Measurements from ENCODE around the gene SUCLA2. TPM values are rescaled to one million over a fixed set of nuclear protein-coding genes. Genes with fewer than 3 reads are reported as not detected.

SUCLA2 gene
- polyA plus RNA-seq, 3 donors = 15.0 to 37.2 (median 34.3) TPM

- no peaks in the 10 kb centered on the region for H3K79me2 ChIP-seq (ENCODE audit: insufficient read depth, low read length)
- no CpG with 5 or more reads among the region's 1 CpG for WGBS (ENCODE audit: insufficient coverage)
- intact Hi-C loops (cut with micrococcal nuclease) = no loop called here
- no peaks in the 10 kb centered on the region for H3K4me1 ChIP-seq (ENCODE audit: control insufficient read depth in 1 of 2, insufficient read depth in 2 of 2, low read length in 2 of 2)
- H3K27ac ChIP-seq (ENCODE audit: low read depth in 1 of 2, low read length in 2 of 2) = no peak overlapping the region
- Mint-ChIP-seq H3K36me3 (peaks cover 4 to 13% of the 10 kb centered on the region in 2 donors), H3K27me3 (ENCODE audit: low read depth in 3 of 3) (no peaks in the 10 kb centered on the region), H3K27ac (no peak overlapping the region), H3K9me3 (peaks cover 0 to 23% (median 16%) of the 10 kb centered on the region in 7 donors), H3K4me3 (no peak overlapping the region), H3K4me1 (no peaks in the 10 kb centered on the region)
- no peak for TF ChIP-seq CTCF (IDR thresholded peaks at IDR 0.05)
- H3K9ac ChIP-seq (ENCODE audit: insufficient read depth, low read length, poor library complexity, severe bottlenecking) = no peak overlapping the region
- peaks cover 0 to under 1% of the 10 kb centered on the region in 2 donors for H3K36me3 ChIP-seq (replicated peaks in 1 of 2; ENCODE audit: control insufficient read depth in 1 of 2, insufficient read depth in 2 of 2, low read length in 2 of 2)
- H3K9me3 ChIP-seq (replicated peaks in 1 of 2; ENCODE audit: control insufficient read depth in 1 of 2, insufficient read depth in 1 of 2, low read length in 2 of 2) = no peaks in the 10 kb centered on the region
- no peak overlapping the region for H3K4me3 ChIP-seq (replicated peaks in 1 of 3; ENCODE audit: low read depth in 2 of 3, low read length in 3 of 3)
- H3K27me3 ChIP-seq (ENCODE audit: control insufficient read depth in 2 of 2, insufficient read depth in 2 of 2, low read length in 2 of 2) = no peaks in the 10 kb centered on the region
- no peaks in the 10 kb centered on the region for H4K20me1 ChIP-seq (ENCODE audit: insufficient read depth, low read length)
- no peak for DNase-seq
- H2AFZ ChIP-seq (ENCODE audit: insufficient read depth, low read depth, low read length, poor library complexity, severe bottlenecking) = no peak overlapping the region
- H3K4me2 ChIP-seq (replicated peaks; ENCODE audit: extremely low read depth, low read length, poor library complexity, severe bottlenecking) = no peak overlapping the region
Measured at GRCh38 chr13:48019796-48020195, 18.7 kb upstream of the SUCLA2 start.

- H2AFZ ChIP-seq (ENCODE audit: insufficient read depth, low read depth, low read length, poor library complexity, severe bottlenecking) = no peak overlapping the region
- H3K4me2 ChIP-seq (replicated peaks; ENCODE audit: extremely low read depth, low read length, poor library complexity, severe bottlenecking) = no peak overlapping the region
- H3K36me3 ChIP-seq (replicated peaks in 1 of 2; ENCODE audit: control insufficient read depth in 1 of 2, insufficient read depth in 2 of 2, low read length in 2 of 2) = peaks cover 0 to 10% of the 10 kb centered on the region in 2 donors
- no peaks in the 10 kb centered on the region for H4K20me1 ChIP-seq (ENCODE audit: insufficient read depth, low read length)
- intact Hi-C loops (cut with micrococcal nuclease) = no loop called here
- no peak overlapping the region for H3K9ac ChIP-seq (ENCODE audit: insufficient read depth, low read length, poor library complexity, severe bottlenecking)
- no peak overlapping the region for H3K27ac ChIP-seq (ENCODE audit: low read depth in 1 of 2, low read length in 2 of 2)
- no peak for DNase-seq
- H3K36me3 Mint-ChIP-seq = peaks cover 10 to 24% of the 10 kb centered on the region in 2 donors
- H3K9me3 Mint-ChIP-seq = peaks cover 3 to 20% (median 16%) of the 10 kb centered on the region in 7 donors
- H3K79me2 ChIP-seq (ENCODE audit: insufficient read depth, low read length) = no peaks in the 10 kb centered on the region
- H3K27me3 ChIP-seq (ENCODE audit: control insufficient read depth in 2 of 2, insufficient read depth in 2 of 2, low read length in 2 of 2) = no peaks in the 10 kb centered on the region
- no peaks in the 10 kb centered on the region for H3K4me1 ChIP-seq (ENCODE audit: control insufficient read depth in 1 of 2, insufficient read depth in 2 of 2, low read length in 2 of 2)
- no peak overlapping the region for H3K27ac Mint-ChIP-seq
- no CpG with 5 or more reads among the region's 2 CpGs for WGBS (ENCODE audit: insufficient coverage)
- peaks cover 0 to 5% of the 10 kb centered on the region in 2 donors for H3K9me3 ChIP-seq (replicated peaks in 1 of 2; ENCODE audit: control insufficient read depth in 1 of 2, insufficient read depth in 1 of 2, low read length in 2 of 2)
- H3K4me3 Mint-ChIP-seq = no peak overlapping the region
- no peak overlapping the region for H3K4me3 ChIP-seq (replicated peaks in 1 of 3; ENCODE audit: low read depth in 2 of 3, low read length in 3 of 3)
- no peak for TF ChIP-seq CTCF (IDR thresholded peaks at IDR 0.05)
- no peaks in the 10 kb centered on the region for H3K4me1 Mint-ChIP-seq
- H3K27me3 Mint-ChIP-seq (ENCODE audit: low read depth in 3 of 3) = no peaks in the 10 kb centered on the region
Measured at GRCh38 chr13:48018637-48019036, 17.6 kb upstream of the SUCLA2 start.
